Measurements from ENCODE around the gene MARK3.

- TF ChIP-seq, protein P1, sequence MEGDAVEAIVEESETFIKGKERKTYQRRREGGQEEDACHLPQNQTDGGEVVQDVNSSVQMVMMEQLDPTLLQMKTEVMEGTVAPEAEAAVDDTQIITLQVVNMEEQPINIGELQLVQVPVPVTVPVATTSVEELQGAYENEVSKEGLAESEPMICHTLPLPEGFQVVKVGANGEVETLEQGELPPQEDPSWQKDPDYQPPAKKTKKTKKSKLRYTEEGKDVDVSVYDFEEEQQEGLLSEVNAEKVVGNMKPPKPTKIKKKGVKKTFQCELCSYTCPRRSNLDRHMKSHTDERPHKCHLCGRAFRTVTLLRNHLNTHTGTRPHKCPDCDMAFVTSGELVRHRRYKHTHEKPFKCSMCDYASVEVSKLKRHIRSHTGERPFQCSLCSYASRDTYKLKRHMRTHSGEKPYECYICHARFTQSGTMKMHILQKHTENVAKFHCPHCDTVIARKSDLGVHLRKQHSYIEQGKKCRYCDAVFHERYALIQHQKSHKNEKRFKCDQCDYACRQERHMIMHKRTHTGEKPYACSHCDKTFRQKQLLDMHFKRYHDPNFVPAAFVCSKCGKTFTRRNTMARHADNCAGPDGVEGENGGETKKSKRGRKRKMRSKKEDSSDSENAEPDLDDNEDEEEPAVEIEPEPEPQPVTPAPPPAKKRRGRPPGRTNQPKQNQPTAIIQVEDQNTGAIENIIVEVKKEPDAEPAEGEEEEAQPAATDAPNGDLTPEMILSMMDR (IDR thresholded peaks at IDR 0.05), result no peak
- TF ChIP-seq POLR2A (IDR thresholded peaks at IDR 0.05) (no peak), POLR2AphosphoS5 (IDR thresholded peaks at IDR 0.05) (no peak), EP300 (IDR thresholded peaks at IDR 0.05; ENCODE audit: low read depth) (no peak)
Measured at GRCh38 chr14:103535891-103536565, 150.8 kb downstream of the MARK3 start.
